ENCODE measurements around the gene BPGM.
"Not testable (repeated sequence)": the region's sequence is repeated elsewhere in the genome, so short reads cannot be mapped to it uniquely, and the experiment has no call there.

DNA sequence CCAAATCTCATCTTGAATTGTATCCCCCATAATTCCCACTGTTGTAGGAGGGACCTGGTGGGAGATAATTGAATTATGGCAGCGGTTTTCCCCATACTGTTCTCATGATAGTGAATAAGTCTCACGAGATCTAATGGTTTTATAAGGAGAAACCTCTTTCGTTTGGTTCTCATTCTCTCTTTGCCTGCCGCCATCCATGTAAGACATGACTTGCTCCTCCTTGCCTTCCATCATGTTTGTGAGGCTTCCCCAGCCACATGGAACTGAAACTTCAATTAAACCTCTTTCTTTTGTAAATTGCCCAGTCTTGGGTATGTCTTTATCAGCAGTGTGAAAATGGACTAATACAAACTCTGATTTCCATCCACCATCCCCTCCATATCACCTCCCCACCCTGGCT, 4.7 kb upstream of the BPGM start:
- TF ChIP-seq, protein P1, sequence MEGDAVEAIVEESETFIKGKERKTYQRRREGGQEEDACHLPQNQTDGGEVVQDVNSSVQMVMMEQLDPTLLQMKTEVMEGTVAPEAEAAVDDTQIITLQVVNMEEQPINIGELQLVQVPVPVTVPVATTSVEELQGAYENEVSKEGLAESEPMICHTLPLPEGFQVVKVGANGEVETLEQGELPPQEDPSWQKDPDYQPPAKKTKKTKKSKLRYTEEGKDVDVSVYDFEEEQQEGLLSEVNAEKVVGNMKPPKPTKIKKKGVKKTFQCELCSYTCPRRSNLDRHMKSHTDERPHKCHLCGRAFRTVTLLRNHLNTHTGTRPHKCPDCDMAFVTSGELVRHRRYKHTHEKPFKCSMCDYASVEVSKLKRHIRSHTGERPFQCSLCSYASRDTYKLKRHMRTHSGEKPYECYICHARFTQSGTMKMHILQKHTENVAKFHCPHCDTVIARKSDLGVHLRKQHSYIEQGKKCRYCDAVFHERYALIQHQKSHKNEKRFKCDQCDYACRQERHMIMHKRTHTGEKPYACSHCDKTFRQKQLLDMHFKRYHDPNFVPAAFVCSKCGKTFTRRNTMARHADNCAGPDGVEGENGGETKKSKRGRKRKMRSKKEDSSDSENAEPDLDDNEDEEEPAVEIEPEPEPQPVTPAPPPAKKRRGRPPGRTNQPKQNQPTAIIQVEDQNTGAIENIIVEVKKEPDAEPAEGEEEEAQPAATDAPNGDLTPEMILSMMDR (IDR thresholded peaks at IDR 0.05), result not testable (repeated sequence)
- TF ChIP-seq POLR2A (IDR thresholded peaks at IDR 0.05), result not testable (repeated sequence)

Data from lower leg skin (tissue), 3 donors.